Pancreas (tissue), 10 donors: ENCODE measurements around the gene APOBEC3B. TPM values are rescaled to one million over a fixed set of nuclear protein-coding genes. Genes with fewer than 3 reads are reported as not detected.
"Not testable (repeated sequence)": the region's sequence is repeated elsewhere in the genome, so short reads cannot be mapped to it uniquely, and the experiment has no call there.

Experiments
- ATAC-seq, 4 donors: fragments of 200-7000 bp; cut with Tn5 transposase; one replicate each; pipeline versions ENCODE4 v1.8.0 to v1.9.1; 2020; ENCODE audit warnings: mild to moderate bottlenecking in 4 of 4, moderate library complexity in 4 of 4
- DNase-seq, 6 donors: peaks; one replicate each; pipeline ENCODE4 v3.0.0-alpha.2; 2020
- FAIRE-seq: peaks from 2 replicates; lab custom pipeline; 2012; peaks lifted over from hg19 to GRCh38; lab: Jason Lieb, UNC
- H3K27ac ChIP-seq, 4 donors: fragments of 200-600 bp; sonication (generic); 1 replicate in 3 of 4; 2 replicates in 1 of 4; pipeline versions ENCODE4 v1.5.0 to v1.8.0; 2020
- H3K27me3 ChIP-seq, 4 donors: fragments of 200-600 bp; one replicate each; pipeline ENCODE4 v1.8.0; 2021
- H3K36me3 ChIP-seq, 3 donors: fragments of 200-600 bp; sonication (generic) in 1 of 3; one replicate each; pipeline versions ENCODE4 v1.5.0 to v1.8.0; 2020 to 2021
- H3K4me1 ChIP-seq, 3 donors: fragments of 200-600 bp; one replicate each; pipeline ENCODE4 v1.8.0; 2021
- H3K4me3 ChIP-seq, 4 donors: fragments of 200-600 bp; sonication (generic) in 2 of 4; one replicate each; pipeline versions ENCODE4 v1.5.0 to v1.8.0; 2020 to 2021
- H3K9me3 ChIP-seq, 4 donors: fragments of 200-600 bp; one replicate each; pipeline ENCODE4 v1.8.0; 2021
- WGBS, 2 donors: extraction: QIAGEN DNeasy Blood & Tissue Kit; methylation state at CpG; one replicate each; pipeline ENCODE4 v1.1.7; 2013; 5-methylcytosine and 5-hydroxymethylcytosine counted together
- intact Hi-C, 3 donors: fragments of 100-400 bp; cut with DNase I; formaldehyde crosslinking; loops; one replicate each; pipeline versions ENCODE4 v1.11.1 to v1.14.2; 2022
- polyA plus RNA-seq, 2 donors: library from polyadenylated mRNA; stranded (reverse); fragments of 200-250 nt; gene quantifications; one replicate each; pipeline ENCODE4 v1.2.3, GENCODE V29; 2013
- total RNA-seq, 6 donors: library from RNA; stranded (reverse); fragmentation: NEBNext Ultra II Directional in 4 of 6; extraction: Animal tissue kit (Norgen Biotek cat#: 25700) in 4 of 6; gene quantifications; one replicate each; pipeline versions ENCODE4 v1.2.1 to v1.2.4, GENCODE V29; 2021 to 2023
- TF ChIP-seq, protein P1 (sequence below), 4 donors: fragments of 200-600 bp; sonication (generic) in 3 of 4; IDR thresholded peaks; one replicate each; pipeline versions ENCODE4 v1.5.0 to v1.8.0; 2021; ENCODE audit warnings: antibody characterized with exemption in 4 of 4
- donor health status: healthy with polysubstance abuse.
- donor health status: DM: no; HTN: no; CAD: no; lungs with moderate emphysema.
- donor health status: DM: no; HTN: no; CAD: no.
- donor health status: control.
- donor health status: control.
- donor health status: Bipolar disorder and iron deficiency.
- donor health status: DM: yes; HTN: yes; CAD: no.
- donor health status: DM: no; HTN: no; CAD: no.
- donor health status: DM: no; HTN: no; CAD: no.
- donor health status: DM: yes; HTN: yes; CAD: no.

APOBEC3B gene
- total and polyA plus RNA-seq, 8 donors = 0.60 to 10.2 (median 3.0) TPM

DNA sequence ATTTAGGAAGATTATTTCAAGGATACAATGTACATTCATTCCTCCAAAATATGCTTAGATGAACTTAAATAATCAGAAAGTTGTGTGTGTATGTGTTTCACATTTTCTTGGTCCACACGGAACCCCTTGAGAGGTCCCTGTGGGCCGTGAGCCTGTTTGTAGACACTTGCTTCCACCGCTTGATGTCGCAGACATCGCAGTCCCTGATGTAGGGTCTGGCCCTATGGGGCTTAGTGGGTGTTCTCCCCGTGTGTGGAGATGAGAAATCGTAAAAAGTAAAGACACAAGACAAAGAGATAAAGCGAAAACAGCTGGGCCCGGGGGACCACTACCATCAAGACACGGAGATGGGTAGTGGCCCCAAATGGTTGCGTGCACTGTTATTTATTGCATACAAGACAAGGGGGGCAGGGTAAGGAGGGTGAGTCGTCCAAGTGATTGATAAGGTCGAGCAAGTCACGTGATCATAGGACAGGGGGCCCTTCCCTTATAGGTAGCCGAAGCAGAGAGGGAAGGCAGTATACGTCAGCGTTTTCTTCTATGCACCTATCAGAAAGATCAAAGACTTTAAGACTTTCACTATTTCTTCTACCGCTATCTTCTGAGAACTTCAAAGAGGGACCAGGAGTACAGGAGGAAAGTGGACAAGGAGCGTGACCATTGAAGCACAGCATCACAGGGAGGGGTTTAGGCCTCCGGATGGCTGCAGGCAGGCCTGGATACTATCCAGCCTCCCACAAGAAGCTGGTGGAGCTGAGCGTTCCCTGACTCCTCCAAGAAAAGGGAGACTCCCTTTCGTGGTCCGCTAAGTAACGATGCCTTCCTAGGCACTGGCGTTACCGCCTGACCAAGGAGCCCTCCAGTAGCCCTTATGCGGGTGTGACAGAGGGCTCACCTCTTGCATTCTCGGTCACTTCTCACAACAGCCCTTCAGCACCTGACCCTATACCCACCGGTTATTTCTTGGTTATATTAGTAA, 30.7 kb downstream of the APOBEC3B start:
- Histone ChIP-seq H3K36me3 (no peaks in the 10 kb centered on the region), H3K4me1 (no peaks in the 10 kb centered on the region), H3K27me3 (no peaks in the 10 kb centered on the region), H3K27ac (no peak overlapping the region), H3K4me3 (no peak overlapping the region), H3K9me3 (no peaks in the 10 kb centered on the region)
- ATAC-seq (no peak), FAIRE-seq (no peak), DNase-seq (no peak)
- WGBS, 2 donors = 79 to 84% methylated on average over 29 of the region's 29 CpGs
- intact Hi-C loops = no loop called here
- TF ChIP-seq, protein P1, sequence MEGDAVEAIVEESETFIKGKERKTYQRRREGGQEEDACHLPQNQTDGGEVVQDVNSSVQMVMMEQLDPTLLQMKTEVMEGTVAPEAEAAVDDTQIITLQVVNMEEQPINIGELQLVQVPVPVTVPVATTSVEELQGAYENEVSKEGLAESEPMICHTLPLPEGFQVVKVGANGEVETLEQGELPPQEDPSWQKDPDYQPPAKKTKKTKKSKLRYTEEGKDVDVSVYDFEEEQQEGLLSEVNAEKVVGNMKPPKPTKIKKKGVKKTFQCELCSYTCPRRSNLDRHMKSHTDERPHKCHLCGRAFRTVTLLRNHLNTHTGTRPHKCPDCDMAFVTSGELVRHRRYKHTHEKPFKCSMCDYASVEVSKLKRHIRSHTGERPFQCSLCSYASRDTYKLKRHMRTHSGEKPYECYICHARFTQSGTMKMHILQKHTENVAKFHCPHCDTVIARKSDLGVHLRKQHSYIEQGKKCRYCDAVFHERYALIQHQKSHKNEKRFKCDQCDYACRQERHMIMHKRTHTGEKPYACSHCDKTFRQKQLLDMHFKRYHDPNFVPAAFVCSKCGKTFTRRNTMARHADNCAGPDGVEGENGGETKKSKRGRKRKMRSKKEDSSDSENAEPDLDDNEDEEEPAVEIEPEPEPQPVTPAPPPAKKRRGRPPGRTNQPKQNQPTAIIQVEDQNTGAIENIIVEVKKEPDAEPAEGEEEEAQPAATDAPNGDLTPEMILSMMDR (IDR thresholded peaks at IDR 0.05) = no peak

DNA sequence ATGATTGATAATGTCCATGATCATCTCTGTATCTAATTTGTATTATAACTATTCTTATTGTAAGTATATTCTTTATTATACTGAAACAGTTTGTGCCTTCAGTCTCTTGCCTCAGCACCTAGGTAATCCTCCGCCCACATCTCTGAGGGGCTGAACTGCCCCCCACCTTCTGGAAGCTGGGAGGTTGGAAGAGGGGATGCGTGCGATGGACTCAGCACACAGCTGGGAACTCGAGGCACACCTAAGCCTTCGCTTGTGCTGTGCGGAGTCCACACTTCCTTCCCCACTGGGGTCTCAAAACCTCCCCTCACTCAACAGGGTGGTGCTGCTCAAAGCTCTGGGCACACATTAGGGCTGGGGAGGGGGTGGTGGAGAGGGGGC, 31.4 kb downstream of the APOBEC3B start:
- intact Hi-C loops, H3K9me3 ChIP-seq, DNase-seq, FAIRE-seq, H3K36me3 ChIP-seq, H3K27me3 ChIP-seq, H3K4me1 ChIP-seq: not testable (repeated sequence)
- peak overlapping the region in 1 of 4 donors; percentile 35 for H3K4me3 ChIP-seq
- whole genome bisulfite sequencing, 2 donors = 78 to 86% methylated on average over 6 of the region's 6 CpGs
- ATAC-seq = peak in 1 of 4 donors; percentile 14
- H3K27ac ChIP-seq = peak overlapping the region; percentile 42 to 81 (median 62)

DNA sequence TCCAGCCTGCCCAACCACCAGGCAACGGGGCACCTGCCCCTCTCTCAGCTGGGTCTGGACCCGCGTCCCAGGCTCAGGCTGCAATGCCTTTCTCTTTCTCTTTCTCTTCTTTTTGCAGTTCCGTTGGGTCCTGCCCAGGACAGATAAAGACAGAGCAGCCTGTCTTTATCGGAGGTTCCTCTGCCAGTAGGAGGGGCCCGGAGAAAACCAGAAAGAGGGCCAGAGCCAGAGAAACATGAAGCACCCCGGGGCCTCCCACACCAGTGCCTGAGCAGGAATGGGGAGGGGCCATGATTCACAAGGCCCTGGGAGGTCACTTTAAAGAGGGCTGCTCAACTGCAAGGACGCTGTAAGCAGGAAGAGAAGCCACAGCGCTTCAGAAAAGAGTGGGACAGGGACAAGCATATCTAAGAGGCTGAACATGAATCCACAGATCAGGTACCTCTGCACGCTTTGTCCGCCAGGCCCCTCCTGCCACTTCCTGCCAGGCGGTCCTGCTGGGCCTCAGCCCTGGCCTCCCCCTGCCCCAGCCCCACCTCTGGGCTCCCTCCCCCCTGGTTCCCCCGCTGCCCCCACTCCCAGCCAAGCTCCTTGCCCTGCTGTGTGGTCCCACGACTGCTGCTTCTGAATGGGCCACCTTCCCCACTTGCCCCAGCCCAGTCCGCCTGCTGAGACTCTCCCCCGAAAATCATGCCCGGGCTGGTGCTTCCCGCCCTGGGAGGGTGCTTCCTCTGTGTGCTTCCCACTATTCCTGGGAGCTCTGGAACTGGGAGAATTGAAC, 32.0 kb downstream of the APOBEC3B start, which contains the start of gene APOBEC3C:
TSS of gene APOBEC3C (plus strand) at position 316 of the 781 bp plus-strand sequence. CDS start at position 422, 106 bp downstream.
- Histone ChIP-seq H3K9me3 (no peaks in the 10 kb centered on the region), H3K36me3 (no peaks in the 10 kb centered on the region), H3K4me3 (peak within 1 kb of the TSS in 2 of 4 donors; percentile 18 to 35), H3K27ac (peak within 1 kb of the TSS; percentile 42 to 81 (median 62)), H3K4me1 (no peaks in the 10 kb centered on the region), H3K27me3 (no peaks in the 10 kb centered on the region)
- DNase-seq (peak in 4 of 6 donors; percentile 51 to 60 (median 52)), ATAC-seq (peak; percentile 83 to 94 (median 92)), FAIRE-seq (peak; percentile 37)
- TF ChIP-seq, protein P1 (IDR thresholded peaks at IDR 0.05) = no peak
- intact Hi-C loops = no loop called here
- 33 to 42% methylated on average over 18 of the region's 18 CpGs for WGBS, 2 donors

DNA sequence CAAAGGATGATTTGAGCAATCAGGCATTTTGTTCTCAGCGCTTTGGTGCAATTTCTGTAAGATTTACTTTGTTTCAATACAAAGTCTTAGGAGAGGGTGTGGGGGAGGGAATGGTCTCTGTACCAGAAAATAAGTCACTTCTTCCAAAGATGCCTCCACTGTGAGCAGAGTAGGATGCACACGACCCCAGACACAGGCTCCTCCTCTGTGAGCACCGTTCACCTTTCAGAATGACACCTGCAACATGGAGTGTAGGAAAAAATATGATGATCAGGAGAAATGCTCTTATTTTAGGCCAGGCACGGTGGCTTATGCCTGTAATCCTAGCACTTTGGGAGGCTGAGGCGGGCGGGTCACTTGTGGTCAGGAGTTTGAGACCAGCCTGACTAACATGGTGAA, 32.6 kb downstream of the APOBEC3B start:
- DNase-seq, H3K9me3 ChIP-seq, H3K36me3 ChIP-seq, H3K27me3 ChIP-seq, FAIRE-seq, intact Hi-C loops, H3K4me1 ChIP-seq: not testable (repeated sequence)
- 55 to 70% methylated on average over 6 of the region's 6 CpGs for WGBS, 2 donors
- Histone ChIP-seq H3K27ac (peak overlapping the region; percentile 42 to 81 (median 62)), H3K4me3 (peak overlapping the region in 2 of 4 donors; percentile 18 to 35)
- ATAC-seq = peak in 2 of 4 donors; percentile 7 to 14

- FAIRE-seq (no peak), DNase-seq (no peak), ATAC-seq (no peak)
- Histone ChIP-seq H3K4me1 (no peaks in the 10 kb centered on the region), H3K27me3 (no peaks in the 10 kb centered on the region), H3K9me3 (no peaks in the 10 kb centered on the region), H3K36me3 (no peaks in the 10 kb centered on the region), H3K4me3 (no peak overlapping the region), H3K27ac (no peak overlapping the region)
- intact Hi-C loops = no loop called here
- 88 to 95% methylated on average over 13 of the region's 13 CpGs for WGBS, 2 donors
- TF ChIP-seq, protein P1 (IDR thresholded peaks at IDR 0.05) = no peak
Measured at GRCh38 chr22:39016592-39016991, 34.4 kb downstream of the APOBEC3B start.
